ENCODE data around the gene TRAPPC3L.

DNA sequence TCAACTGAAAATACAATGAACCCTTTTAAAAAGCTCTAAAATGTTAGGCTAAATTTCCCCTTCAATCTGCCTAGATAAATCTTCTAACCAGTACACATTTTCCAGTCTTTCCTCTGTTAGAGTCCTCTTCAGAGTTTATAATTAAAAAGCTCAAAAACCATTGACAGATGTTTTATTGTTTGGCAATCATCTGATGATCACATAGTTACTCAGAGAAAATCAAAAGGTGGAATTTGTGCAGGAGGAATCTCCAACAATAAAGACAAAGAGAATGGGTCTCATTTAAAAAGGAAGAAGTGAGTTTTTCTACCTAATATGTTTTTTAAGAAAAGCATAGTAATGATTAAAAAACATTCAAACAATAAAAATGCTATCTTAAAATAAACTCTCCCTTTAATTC is 3.1 kb downstream of the TRAPPC3L start:
- TF ChIP-seq, protein P1, sequence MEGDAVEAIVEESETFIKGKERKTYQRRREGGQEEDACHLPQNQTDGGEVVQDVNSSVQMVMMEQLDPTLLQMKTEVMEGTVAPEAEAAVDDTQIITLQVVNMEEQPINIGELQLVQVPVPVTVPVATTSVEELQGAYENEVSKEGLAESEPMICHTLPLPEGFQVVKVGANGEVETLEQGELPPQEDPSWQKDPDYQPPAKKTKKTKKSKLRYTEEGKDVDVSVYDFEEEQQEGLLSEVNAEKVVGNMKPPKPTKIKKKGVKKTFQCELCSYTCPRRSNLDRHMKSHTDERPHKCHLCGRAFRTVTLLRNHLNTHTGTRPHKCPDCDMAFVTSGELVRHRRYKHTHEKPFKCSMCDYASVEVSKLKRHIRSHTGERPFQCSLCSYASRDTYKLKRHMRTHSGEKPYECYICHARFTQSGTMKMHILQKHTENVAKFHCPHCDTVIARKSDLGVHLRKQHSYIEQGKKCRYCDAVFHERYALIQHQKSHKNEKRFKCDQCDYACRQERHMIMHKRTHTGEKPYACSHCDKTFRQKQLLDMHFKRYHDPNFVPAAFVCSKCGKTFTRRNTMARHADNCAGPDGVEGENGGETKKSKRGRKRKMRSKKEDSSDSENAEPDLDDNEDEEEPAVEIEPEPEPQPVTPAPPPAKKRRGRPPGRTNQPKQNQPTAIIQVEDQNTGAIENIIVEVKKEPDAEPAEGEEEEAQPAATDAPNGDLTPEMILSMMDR (IDR thresholded peaks at IDR 0.05; ENCODE audit: poor library complexity, severe bottlenecking): no peak
- TF ChIP-seq, protein P2, sequence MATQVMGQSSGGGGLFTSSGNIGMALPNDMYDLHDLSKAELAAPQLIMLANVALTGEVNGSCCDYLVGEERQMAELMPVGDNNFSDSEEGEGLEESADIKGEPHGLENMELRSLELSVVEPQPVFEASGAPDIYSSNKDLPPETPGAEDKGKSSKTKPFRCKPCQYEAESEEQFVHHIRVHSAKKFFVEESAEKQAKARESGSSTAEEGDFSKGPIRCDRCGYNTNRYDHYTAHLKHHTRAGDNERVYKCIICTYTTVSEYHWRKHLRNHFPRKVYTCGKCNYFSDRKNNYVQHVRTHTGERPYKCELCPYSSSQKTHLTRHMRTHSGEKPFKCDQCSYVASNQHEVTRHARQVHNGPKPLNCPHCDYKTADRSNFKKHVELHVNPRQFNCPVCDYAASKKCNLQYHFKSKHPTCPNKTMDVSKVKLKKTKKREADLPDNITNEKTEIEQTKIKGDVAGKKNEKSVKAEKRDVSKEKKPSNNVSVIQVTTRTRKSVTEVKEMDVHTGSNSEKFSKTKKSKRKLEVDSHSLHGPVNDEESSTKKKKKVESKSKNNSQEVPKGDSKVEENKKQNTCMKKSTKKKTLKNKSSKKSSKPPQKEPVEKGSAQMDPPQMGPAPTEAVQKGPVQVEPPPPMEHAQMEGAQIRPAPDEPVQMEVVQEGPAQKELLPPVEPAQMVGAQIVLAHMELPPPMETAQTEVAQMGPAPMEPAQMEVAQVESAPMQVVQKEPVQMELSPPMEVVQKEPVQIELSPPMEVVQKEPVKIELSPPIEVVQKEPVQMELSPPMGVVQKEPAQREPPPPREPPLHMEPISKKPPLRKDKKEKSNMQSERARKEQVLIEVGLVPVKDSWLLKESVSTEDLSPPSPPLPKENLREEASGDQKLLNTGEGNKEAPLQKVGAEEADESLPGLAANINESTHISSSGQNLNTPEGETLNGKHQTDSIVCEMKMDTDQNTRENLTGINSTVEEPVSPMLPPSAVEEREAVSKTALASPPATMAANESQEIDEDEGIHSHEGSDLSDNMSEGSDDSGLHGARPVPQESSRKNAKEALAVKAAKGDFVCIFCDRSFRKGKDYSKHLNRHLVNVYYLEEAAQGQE (IDR thresholded peaks at IDR 0.05; ENCODE audit: borderline replicate concordance): no peak
- TF ChIP-seq RAD21 (conservative IDR thresholded peaks at IDR 0.05) (no peak), MXI1 (conservative IDR thresholded peaks at IDR 0.05; ENCODE audit: poor library complexity, severe bottlenecking) (no peak), TAF1 (IDR thresholded peaks at IDR 0.05; ENCODE audit: low read depth) (no peak)

All from neural cell (in vitro differentiated cells).